SK-N-MC (cell line): ENCODE data around the gene UMAD1.

Experiments
- DNase-seq: peaks from one replicate; pipeline ENCODE4 v3.0.0-alpha.2; 2011; ENCODE audit warnings: low read depth, low spot score
- H3K27ac ChIP-seq: fragments of 200-600 bp; sonication (generic); 2 replicates; pipeline ENCODE4 v1.5.1; 2016; ENCODE audit warnings: mixed run types
- H3K36me3 ChIP-seq: fragments of 200-600 bp; sonication (generic); 2 replicates; pipeline ENCODE4 v1.6.1; 2017; ENCODE audit warnings: antibody characterized with exemption, low read length, mixed read lengths; ENCODE audit not compliant: insufficient read depth
- H3K4me3 ChIP-seq: fragments of 200-600 bp; sonication (generic); 2 replicates; pipeline ENCODE4 v1.5.1; 2016
- H3K9ac ChIP-seq: fragments of 200-600 bp; sonication (generic); 2 replicates; pipeline ENCODE4 v1.8.0; 2017; ENCODE audit warnings: mixed run types, mixed read lengths; ENCODE audit not compliant: insufficient read length
- H3K9me3 ChIP-seq: fragments of 200-600 bp; sonication (generic); 2 replicates; pipeline ENCODE4 v1.6.1; 2017; ENCODE audit warnings: low read depth, mild to moderate bottlenecking, antibody characterized with exemption, low read length, moderate library complexity, mixed read lengths
- EZH2 ChIP-seq: fragments of 200-600 bp; sonication (generic); IDR thresholded peaks from one replicate; pipeline ENCODE4 v1.6.1; 2017; ENCODE audit warnings: antibody characterized with exemption
- FOXP2 ChIP-seq: optimal IDR thresholded peaks from 2 replicates; pipeline ENCODE3; 2011; ENCODE audit warnings: mild to moderate bottlenecking, moderate library complexity; ENCODE audit not compliant: insufficient read depth; ENCODE audit errors: extremely low read length, control extremely low read depth
- POLR2AphosphoS5 ChIP-seq: IDR thresholded peaks from 2 replicates; pipeline ENCODE4 v1.6.1; 2012; ENCODE audit warnings: mild to moderate bottlenecking, low read depth, low read length, borderline replicate concordance

The UMAD1 gene

GRCh38 chr7:7693881-7694280 is 53.3 kb downstream of the UMAD1 start:
- no peak for DNase-seq
- H3K36me3 ChIP-seq, result no peaks in the 10 kb centered on the region
- H3K9me3 ChIP-seq, result no peaks in the 10 kb centered on the region
- H3K27ac ChIP-seq, result no peak overlapping the region
- no peak for TF ChIP-seq FOXP2
- TF ChIP-seq EZH2, result no peak
- TF ChIP-seq POLR2AphosphoS5, result no peak
- no peak overlapping the region for H3K4me3 ChIP-seq
- H3K9ac ChIP-seq, result no peak overlapping the region

GRCh38 chr7:7694542-7694941 is 54.0 kb downstream of the UMAD1 start:
- Histone ChIP-seq H3K4me3 (no peak overlapping the region), H3K9me3 (no peaks in the 10 kb centered on the region), H3K27ac (no peak overlapping the region), H3K36me3 (no peaks in the 10 kb centered on the region), H3K9ac (no peak overlapping the region)
- DNase-seq, result no peak
- TF ChIP-seq FOXP2 (no peak), POLR2AphosphoS5 (no peak), EZH2 (no peak)

- Histone ChIP-seq H3K36me3 (no peaks in the 10 kb centered on the region), H3K9me3 (no peaks in the 10 kb centered on the region), H3K9ac (no peak overlapping the region), H3K4me3 (no peak overlapping the region), H3K27ac (no peak overlapping the region)
- no peak for DNase-seq
- no peak for TF ChIP-seq EZH2
- TF ChIP-seq FOXP2, result no peak
- TF ChIP-seq POLR2AphosphoS5, result no peak
Measured at GRCh38 chr7:7695111-7695817, 54.7 kb downstream of the UMAD1 start.

- Histone ChIP-seq H3K9me3 (no peaks in the 10 kb centered on the region), H3K36me3 (no peaks in the 10 kb centered on the region), H3K9ac (no peak overlapping the region), H3K27ac (no peak overlapping the region), H3K4me3 (no peak overlapping the region)
- TF ChIP-seq POLR2AphosphoS5, result no peak
- no peak for TF ChIP-seq FOXP2
- TF ChIP-seq EZH2, result no peak
- no peak for DNase-seq
Measured at GRCh38 chr7:7696458-7697119, 56.0 kb downstream of the UMAD1 start.

GRCh38 chr7:7698930-7699329 is 58.4 kb downstream of the UMAD1 start:
- TF ChIP-seq EZH2, result no peak
- TF ChIP-seq FOXP2, result no peak
- Histone ChIP-seq H3K9ac (no peak overlapping the region), H3K36me3 (no peaks in the 10 kb centered on the region)

GRCh38 chr7:7699380-7699779 is 58.8 kb downstream of the UMAD1 start:
- Histone ChIP-seq H3K4me3 (no peak overlapping the region), H3K9ac (no peak overlapping the region), H3K36me3 (no peaks in the 10 kb centered on the region), H3K9me3 (no peaks in the 10 kb centered on the region), H3K27ac (no peak overlapping the region)
- no peak for DNase-seq
- no peak for TF ChIP-seq FOXP2
- no peak for TF ChIP-seq POLR2AphosphoS5
- TF ChIP-seq EZH2, result no peak

More at GRCh38 chr7:7698930-7699329, 58.4 kb downstream of the UMAD1 start:
- no peak overlapping the region for H3K4me3 ChIP-seq
- no peak overlapping the region for H3K27ac ChIP-seq
- no peaks in the 10 kb centered on the region for H3K9me3 ChIP-seq
- DNase-seq, result no peak

GRCh38 chr7:7699970-7700369 is 59.4 kb downstream of the UMAD1 start:
- no peak overlapping the region for H3K4me3 ChIP-seq
- H3K9me3 ChIP-seq, result no peaks in the 10 kb centered on the region
- no peak for DNase-seq
- no peak overlapping the region for H3K9ac ChIP-seq
- no peak overlapping the region for H3K27ac ChIP-seq
- no peaks in the 10 kb centered on the region for H3K36me3 ChIP-seq
- TF ChIP-seq POLR2AphosphoS5 (no peak), EZH2 (no peak), FOXP2 (no peak)

- Histone ChIP-seq H3K27ac (no peak overlapping the region), H3K36me3 (no peaks in the 10 kb centered on the region), H3K4me3 (no peak overlapping the region), H3K9me3 (no peaks in the 10 kb centered on the region), H3K9ac (no peak overlapping the region)
- DNase-seq, result no peak
- TF ChIP-seq FOXP2 (no peak), EZH2 (no peak), POLR2AphosphoS5 (no peak)
Measured at GRCh38 chr7:7701527-7701926, 61.0 kb downstream of the UMAD1 start.

GRCh38 chr7:7702826-7703225 is 62.3 kb downstream of the UMAD1 start:
- peak overlapping the region; percentile 12 for H3K9ac ChIP-seq
- DNase-seq, result peak; percentile 45
- no peaks in the 10 kb centered on the region for H3K36me3 ChIP-seq
- peak overlapping the region; percentile 45 for H3K4me3 ChIP-seq
- no peak for TF ChIP-seq POLR2AphosphoS5
- TF ChIP-seq FOXP2, result peak; percentile 69
- no peak for TF ChIP-seq EZH2
- no peak overlapping the region; the same call in 1 of the 2 replicates for H3K27ac ChIP-seq
- H3K9me3 ChIP-seq, result no peaks in the 10 kb centered on the region
